B cell (primary cell): Measurements from ENCODE around the gene STARD9. TPM values are rescaled to one million over a fixed set of nuclear protein-coding genes. Genes with fewer than 3 reads are reported as not detected.

Experiments
- ATAC-seq: fragments of 200-7000 bp; cut with Tn5 transposase; one replicate; pipeline ENCODE4 v1.10.0; 2021; ENCODE audit warnings: low read depth, mild to moderate bottlenecking, moderate number of reproducible peaks, moderate library complexity
- CTCF ChIA-PET: fragments of 350-600 bp; sonication (Branson Sonifier 250); formaldehyde crosslinking; loops from one replicate; lab custom pipeline; 2021; ENCODE audit warnings: antibody characterized with exemption, inconsistent platforms; lab: Charles Lee
- POLR2A ChIA-PET: fragments of 350-600 bp; sonication (Branson Sonifier 250); formaldehyde crosslinking; loops from one replicate; lab custom pipeline; 2021; ENCODE audit warnings: antibody characterized with exemption; lab: Charles Lee
- DNase-seq: peaks from one replicate; pipeline ENCODE4 v3.0.0; 2013
- H2AFZ ChIP-seq: 2 replicates; pipeline ENCODE4 v1.6.1; 2012; ENCODE audit warnings: mild to moderate bottlenecking, low read depth, low read length; ENCODE audit not compliant: insufficient read depth, poor library complexity, severe bottlenecking
- H3K27ac ChIP-seq, 2 donors: 1 replicate in 1 of 2; 2 replicates in 1 of 2; pipeline ENCODE4 v1.5.1; 2012 to 2013; ENCODE audit warnings: low read length in 2 of 2, mild to moderate bottlenecking in 2 of 2, moderate library complexity in 1 of 2
- H3K27me3 ChIP-seq, 4 experiments: fragments of 200-600 bp in 1 of 4; sonication (generic) in 1 of 4; replicated peaks in 1 of 4; 1 replicate in 2 of 4; 2 replicates in 2 of 4; pipeline versions ENCODE4 v1.6.1 to v1.7.0; 2013 to 2016; ENCODE audit warnings: low read length in 3 of 4, mild to moderate bottlenecking in 2 of 4, mixed read lengths in 1 of 4, moderate library complexity in 1 of 4; ENCODE audit not compliant: insufficient read depth in 4 of 4, control insufficient read depth in 3 of 4; ENCODE audit errors: control extremely low read depth in 1 of 4
- H3K36me3 ChIP-seq, 2 experiments: replicated peaks in 1 of 2; 1 replicate in 1 of 2; 2 replicates in 1 of 2; pipeline versions ENCODE4 v1.6.1 to v1.7.1; 2013; ENCODE audit warnings: low read length in 1 of 2; ENCODE audit not compliant: insufficient read depth in 2 of 2, control insufficient read depth in 1 of 2; ENCODE audit errors: control extremely low read depth in 1 of 2, extremely low read depth in 1 of 2
- H3K4me1 ChIP-seq, 2 donors: fragments of 200-600 bp in 1 of 2; sonication (generic) in 1 of 2; 1 replicate in 1 of 2; 2 replicates in 1 of 2; pipeline versions ENCODE4 v1.5.1 to v1.6.1; 2013 to 2017; ENCODE audit warnings: low read length in 2 of 2; ENCODE audit not compliant: control insufficient read depth in 2 of 2, insufficient read depth in 2 of 2
- H3K4me2 ChIP-seq: replicated peaks from 2 replicates; pipeline ENCODE3; 2012; ENCODE audit warnings: mild to moderate bottlenecking, low read depth, low read length; ENCODE audit not compliant: poor library complexity, severe bottlenecking
- H3K4me3 ChIP-seq, 5 experiments: fragments of 200-600 bp in 1 of 5; sonication (generic) in 1 of 5; 1 replicate in 3 of 5; 2 replicates in 2 of 5; pipeline versions ENCODE4 v1.5.1 to v1.7.0; 2011 to 2016; ENCODE audit warnings: low read length in 4 of 5, mild to moderate bottlenecking in 4 of 5, low read depth in 2 of 5, control low read depth in 1 of 5, moderate library complexity in 1 of 5; ENCODE audit not compliant: insufficient read depth in 1 of 5; ENCODE audit errors: control extremely low read depth in 1 of 5, extremely low read depth in 1 of 5
- H3K79me2 ChIP-seq: fragments of 200-600 bp; sonication (generic); one replicate; pipeline ENCODE4 v1.6.0; 2016; ENCODE audit warnings: low read length; ENCODE audit not compliant: control insufficient read depth, insufficient read depth
- H3K9ac ChIP-seq: fragments of 200-600 bp; sonication (generic); 2 replicates; pipeline ENCODE4 v1.6.1; 2017; ENCODE audit warnings: mild to moderate bottlenecking, low read length, moderate library complexity
- H3K9me3 ChIP-seq, 3 donors: one replicate each; pipeline versions ENCODE4 v1.6.1 to v1.7.1; 2013; ENCODE audit warnings: low read length in 2 of 3; ENCODE audit not compliant: control insufficient read depth in 2 of 3, insufficient read depth in 1 of 3; ENCODE audit errors: control extremely low read depth in 1 of 3
- H4K20me1 ChIP-seq: 2 replicates; pipeline ENCODE4 v1.6.0; 2012; ENCODE audit warnings: mild to moderate bottlenecking, low read length; ENCODE audit not compliant: insufficient read depth, control insufficient read depth, poor library complexity, severe bottlenecking
- H3K27ac Mint-ChIP-seq: one replicate; pipeline ENCODE4 v1.8.0; 2021; ENCODE audit warnings: mixed read lengths
- H3K27me3 Mint-ChIP-seq: one replicate; pipeline ENCODE4 v1.8.0; 2021; ENCODE audit warnings: mixed read lengths
- H3K4me1 Mint-ChIP-seq: one replicate; pipeline ENCODE4 v1.8.0; 2021; ENCODE audit warnings: mixed read lengths
- H3K4me3 Mint-ChIP-seq: one replicate; pipeline ENCODE4 v1.8.0; 2021; ENCODE audit warnings: mixed read lengths
- H3K9me3 Mint-ChIP-seq: one replicate; pipeline ENCODE4 v1.8.0; 2022; ENCODE audit warnings: mixed read lengths; ENCODE audit not compliant: insufficient read depth
- CTCF ChIP-seq: fragments of 200-600 bp; IDR thresholded peaks from one replicate; pipeline ENCODE4 v1.8.0; 2022; ENCODE audit warnings: antibody characterized with exemption, mild to moderate bottlenecking
- EZH2 ChIP-seq: IDR thresholded peaks from 2 replicates; pipeline ENCODE4 v1.6.1; 2012; ENCODE audit warnings: borderline replicate concordance, low read depth, mild to moderate bottlenecking, moderate library complexity, low read length; ENCODE audit not compliant: insufficient read depth, poor library complexity, severe bottlenecking
- WGBS: methylation state at CpG from one replicate; pipeline ENCODE4 v1.1.5; 2013; ENCODE audit warnings: missing lambda C conversion rate; ENCODE audit not compliant: insufficient coverage; 5-methylcytosine and 5-hydroxymethylcytosine counted together
- intact Hi-C: fragments of 100-400 bp; cut with micrococcal nuclease; formaldehyde crosslinking; loops from one replicate; pipeline ENCODE4 v1.10.0; 2022
- polyA plus RNA-seq: library from polyadenylated mRNA; depleted of rRNA; stranded (reverse); fragments of >200 nt; gene quantifications from 2 replicates; pipeline ENCODE4 v1.2.3, GENCODE V29; 2012
- total RNA-seq, 2 donors: library from RNA; stranded (reverse); fragments of 120-200 nt in 1 of 2; gene quantifications; 1 replicate in 1 of 2; 2 replicates in 1 of 2; pipeline versions ENCODE4 v1.2.3 to v1.2.4, GENCODE V29; 2013 to 2022

The STARD9 gene
- total and polyA plus RNA-seq, 2 donors (not counting 1 experiment from before 2014, with no cell fraction given): 5.0 to 23.1 TPM

DNA sequence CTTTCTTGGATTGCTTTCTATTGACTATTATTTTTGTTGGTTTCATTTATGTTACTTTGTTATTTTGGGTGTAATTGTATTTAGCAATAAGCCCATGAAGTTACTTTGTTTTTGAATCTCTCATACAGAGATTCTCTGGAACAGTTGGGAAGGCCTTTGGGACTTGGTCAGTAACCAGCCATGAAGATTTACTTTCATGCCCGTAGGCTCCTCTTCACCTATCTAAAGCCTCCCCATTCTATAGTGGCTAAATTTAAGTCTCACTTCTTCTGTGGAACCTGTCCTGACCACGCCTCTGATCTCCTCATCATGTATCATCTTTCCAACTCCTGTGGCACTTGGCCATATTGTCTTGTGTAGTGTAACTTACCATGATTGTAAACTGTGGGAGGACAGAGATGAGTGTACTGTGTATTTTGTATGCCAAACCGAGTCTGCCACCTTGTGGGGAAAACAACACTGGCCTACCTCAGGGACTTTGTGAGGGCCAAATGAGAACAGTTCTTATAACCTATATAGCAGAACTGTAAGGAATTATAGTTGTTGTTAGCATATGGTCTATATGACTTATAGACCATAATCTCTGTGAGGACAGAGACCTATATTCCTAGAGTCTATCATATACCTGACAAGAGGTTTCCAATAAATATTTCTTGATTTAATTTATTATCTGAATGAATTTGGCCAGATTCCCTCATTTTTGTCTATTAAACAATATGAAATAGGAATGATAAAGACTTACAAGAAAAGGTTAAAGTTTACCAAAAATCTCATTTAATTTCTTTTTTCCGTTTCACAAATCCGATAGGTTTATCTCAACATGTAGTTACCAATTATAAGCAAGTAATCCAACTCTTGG lies 75.0 kb downstream of the STARD9 start:
- H3K36me3 ChIP-seq: peaks cover 0 to 2% of the 10 kb centered on the region in 2 experiments
- H4K20me1 ChIP-seq: no peaks in the 10 kb centered on the region
- 71% methylated on average over 1 of the region's 5 CpGs for WGBS
- H3K4me3 ChIP-seq: no peak overlapping the region
- H3K4me2 ChIP-seq: no peak overlapping the region
- H3K4me1 ChIP-seq: no peaks in the 10 kb centered on the region
- H3K9ac ChIP-seq: no peak overlapping the region
- intact Hi-C loops: loop anchor here (1.0 to 2.0 kb wide), 2 partner anchors 102 to 179 kb away; partner anchors contain the start of genes HAUS2 and LRRC57
- Mint-ChIP-seq H3K27ac (no peak overlapping the region), H3K9me3 (no peaks in the 10 kb centered on the region), H3K27me3 (no peaks in the 10 kb centered on the region), H3K4me3 (no peak overlapping the region), H3K4me1 (no peaks in the 10 kb centered on the region)
- H3K27me3 ChIP-seq: no peaks in the 10 kb centered on the region
- H3K9me3 ChIP-seq: no peaks in the 10 kb centered on the region
- no peak overlapping the region for H2AFZ ChIP-seq
- DNase-seq (peak; percentile 67), ATAC-seq (peak; percentile 70)
- no peaks in the 10 kb centered on the region for H3K79me2 ChIP-seq
- no peak for TF ChIP-seq EZH2
- TF ChIP-seq CTCF: peak; percentile 63
- ChIA-PET POLR2A (no interaction called here), CTCF (interaction anchor here (0.7 to 1.5 kb wide), 4 partner anchors 59 to 179 kb away, joined by 3 to 6 read pairs (median 4); partner anchors contain the start of genes HAUS2 and LRRC57)
- no peak overlapping the region for H3K27ac ChIP-seq

- Histone ChIP-seq H3K27ac (no peak overlapping the region), H2AFZ (no peak overlapping the region), H3K36me3 (peaks cover 2 to 6% of the 10 kb centered on the region in 2 experiments), H3K27me3 (no peaks in the 10 kb centered on the region), H3K79me2 (no peaks in the 10 kb centered on the region), H3K4me2 (no peak overlapping the region), H3K9ac (no peak overlapping the region), H3K4me1 (no peaks in the 10 kb centered on the region), H3K4me3 (no peak overlapping the region), H3K9me3 (no peaks in the 10 kb centered on the region), H4K20me1 (no peaks in the 10 kb centered on the region)
- Mint-ChIP-seq H3K4me3 (no peak overlapping the region), H3K4me1 (no peaks in the 10 kb centered on the region), H3K27me3 (no peaks in the 10 kb centered on the region), H3K9me3 (no peaks in the 10 kb centered on the region), H3K27ac (no peak overlapping the region)
- POLR2A ChIA-PET: no interaction called here
- DNase-seq (no peak), ATAC-seq (no peak)
- TF ChIP-seq CTCF: no peak
- no peak for TF ChIP-seq EZH2
- WGBS: 100% methylated on average over 2 of the region's 3 CpGs
- CTCF ChIA-PET: no interaction called here
- intact Hi-C loops: no loop called here
Measured at GRCh38 chr15:42665827-42666226, 90.4 kb downstream of the STARD9 start.
